ENCODE measurements around the gene MTX1. TPM values are rescaled to one million over a fixed set of nuclear protein-coding genes. Genes with fewer than 3 reads are reported as not detected.

MTX1 gene
- total and polyA plus RNA-seq, 9 of the 15 experiments (the other 6 are each of a cell fraction or from before 2014, with no cell fraction given) = 29.1 to 98.4 (median 66.9) TPM

GRCh38 chr1:155251566-155251965, 43.1 kb downstream of the MTX1 start:
- DNase-seq (ENCODE audit: extremely low read depth in 1 of 4, low spot score in 3 of 4) (no peak), FAIRE-seq (no peak), ATAC-seq (no peak)
- Histone ChIP-seq H2AFZ (ENCODE audit: low read depth, low read length) (no peak overlapping the region), H3K9me1 (ENCODE audit: control insufficient read depth, insufficient read depth, low read length) (no peaks in the 10 kb centered on the region), H3K9me3 (replicated peaks; ENCODE audit: control insufficient read depth, insufficient read depth, low read depth, low read length) (no peaks in the 10 kb centered on the region), H3K36me3 (ENCODE audit: control insufficient read depth, insufficient read depth, low read length) (peaks cover 36% of the 10 kb centered on the region; the same call in 2 of the 3 replicates), H3K79me2 (ENCODE audit: control insufficient read depth, insufficient read depth, low read length) (peaks cover 18% of the 10 kb centered on the region), H3K4me3 (no peak overlapping the region), H3K4me2 (ENCODE audit: insufficient read depth, low read length) (no peak overlapping the region; the same call in 1 of the 2 replicates), H3K4me1 (replicated peaks in 1 of 2; ENCODE audit: control insufficient read depth in 2 of 2, insufficient read depth in 2 of 2, low read length in 2 of 2) (peaks cover 25 to 55% of the 10 kb centered on the region in 2 experiments), H3K27ac (ENCODE audit: extremely low read depth, low read depth, low read length) (no peak overlapping the region), H3K9ac (ENCODE audit: insufficient read depth in 1 of 2, low read depth in 2 of 2, low read length in 2 of 2) (peak overlapping the region in 1 of 2 experiments; percentile 53; a peak in 2 of 4 replicates), H3K27me3 (ENCODE audit: control insufficient read depth in 2 of 2, insufficient read depth in 2 of 2, low read length in 2 of 2) (no peaks in the 10 kb centered on the region), H4K20me1 (replicated peaks; ENCODE audit: control insufficient read depth, insufficient read depth, low read length) (no peaks in the 10 kb centered on the region)
- ChIA-PET CTCF (ENCODE audit: low intra/inter-chr PET ratio) (interaction anchor here (1.4 to 3.5 kb wide), 5 partner anchors 56 to 461 kb away, joined by 6 to 38 read pairs (median 22); partner anchors contain the start of gene FDPS), POLR2A (interaction anchor here (0.6 to 3.4 kb wide), 6 partner anchors 9 to 419 kb away, joined by 3 to 30 read pairs (median 4); partner anchors contain the start of genes FDPS, RUSC1 and SCAMP3)
- WGBS (ENCODE audit: insufficient coverage, low coverage, missing lambda C conversion rate) = 88% methylated on average over 2 of the region's 7 CpGs
- in situ Hi-C loops (cut with MboI) (loop anchor here (10.0 kb wide), 1 partner anchor 343 kb away; no protein-coding TSS in a partner anchor), intact Hi-C loops (cut with micrococcal nuclease) (loop anchor here (5.0 to 10.0 kb wide), 2 partner anchors 253 to 341 kb away; no protein-coding TSS in a partner anchor)
- TF ChIP-seq CREM (IDR thresholded peaks at IDR 0.05; ENCODE audit: low read depth) (no peak), ZBTB33 (CRISPR knock-in tag; IDR thresholded peaks at IDR 0.05) (no peak), NRF1 (conservative IDR thresholded peaks at IDR 0.05 in 1 of 2, IDR thresholded peaks at IDR 0.05 in 1 of 2) (no peak), FIP1L1 (IDR thresholded peaks at IDR 0.05; ENCODE audit: low read depth, low read length, poor library complexity, severe bottlenecking) (no peak), MLLT1 (IDR thresholded peaks at IDR 0.05) (no peak), OTX1 (CRISPR knock-in tag; IDR thresholded peaks at IDR 0.05) (no peak), SRSF3 (IDR thresholded peaks at IDR 0.05; ENCODE audit: insufficient read depth, low read length) (no peak), TFAP4 (CRISPR knock-in tag; IDR thresholded peaks at IDR 0.05; ENCODE audit: borderline replicate concordance) (no peak)
- BruUV-seq (replicated peaks) = no TSS peak

All from K562 (cell line).